HCT116 (cell line): Measurements from ENCODE around the gene UGT3A2. TPM values are rescaled to one million over a fixed set of nuclear protein-coding genes. Genes with fewer than 3 reads are reported as not detected.

ENCODE experiments used
- ATAC-seq: fragments of 200-7000 bp; cut with Tn5 transposase; 2 replicates; pipeline ENCODE4 v1.9.1; 2020; ENCODE audit warnings: mild to moderate bottlenecking, moderate library complexity
- BruUV-seq: library from RNA; stranded (reverse); fragments of 400-500 nt; replicated peaks from 2 replicates; lab custom pipeline; 2021; lab: Mats Ljungman, UMichigan
- CTCF ChIA-PET: fragments of 300-600 bp; sonication (Branson Sonifier 250); formaldehyde crosslinking; loops from one replicate; lab custom pipeline; 2021; ENCODE audit warnings: antibody characterized with exemption; lab: Charles Lee
- POLR2A ChIA-PET: fragments of 300-600, 350-600 bp; sonication (Branson Sonifier 250); formaldehyde crosslinking; loops from one replicate; lab custom pipeline; 2021; ENCODE audit warnings: antibody characterized with exemption; lab: Charles Lee
- RAD21 ChIA-PET, 2 experiments: fragments of 300-600 bp; sonication (Branson Sonifier 250); formaldehyde crosslinking; loops; one replicate each; lab custom pipeline; 2023; ENCODE audit warnings: low total read pairs in 2 of 2; ENCODE audit not compliant: uncharacterized antibody in 2 of 2, unreplicated experiment in 2 of 2, low non-redundant PET in 1 of 2; lab: Charles Lee
- DNase-seq: peaks from one replicate; pipeline ENCODE4 v3.0.0-alpha.2; 2010; ENCODE audit warnings: low read depth, low spot score
- H2AFZ ChIP-seq: fragments of 200-600 bp; shearing (Covaris generic), sonication (generic); 2 replicates; pipeline ENCODE4 v1.6.1; 2017; ENCODE audit warnings: low read depth, mixed run types, mixed read lengths, antibody characterized with exemption, low read length; ENCODE audit not compliant: poor library complexity, severe bottlenecking
- H3K27ac ChIP-seq: 2 replicates; pipeline ENCODE4 v1.5.1; 2012; ENCODE audit warnings: low read depth, low read length
- H3K27me3 ChIP-seq: fragments of 200-600 bp; sonication (generic); 2 replicates; pipeline ENCODE4 v1.6.1; 2016; ENCODE audit warnings: mixed run types, low read length, mixed read lengths; ENCODE audit not compliant: insufficient read depth
- H3K36me3 ChIP-seq, 2 experiments: fragments of 200-500 bp in 1 of 2; fragments of 200-600 bp in 1 of 2; sonication (Bioruptor generic) in 1 of 2; sonication (generic) in 1 of 2; 2 replicates each; pipeline versions ENCODE4 v1.5.1 to v1.6.1; 2014 to 2016; ENCODE audit warnings: low read length in 2 of 2, inconsistent platforms in 1 of 2, mixed read lengths in 1 of 2, mixed run types in 1 of 2; ENCODE audit not compliant: insufficient read depth in 2 of 2, control insufficient read depth in 1 of 2
- H3K4me1 ChIP-seq, 2 experiments: fragments of 200-600 bp in 1 of 2; sonication (generic) in 1 of 2; 2 replicates each; pipeline versions ENCODE4 v1.5.1 to v1.6.1; 2012 to 2017; ENCODE audit warnings: low read length in 2 of 2, inconsistent platforms in 1 of 2, mild to moderate bottlenecking in 1 of 2, mixed read lengths in 1 of 2, mixed run types in 1 of 2, moderate library complexity in 1 of 2; ENCODE audit not compliant: insufficient read depth in 2 of 2, control insufficient read depth in 1 of 2
- H3K4me2 ChIP-seq: fragments of 200-600 bp; sonication (generic); 2 replicates; pipeline ENCODE4 v1.6.1; 2017; ENCODE audit warnings: mixed run types, low read length, mixed read lengths
- H3K4me3 ChIP-seq, 2 experiments: fragments of 200-600 bp in 1 of 2; sonication (generic) in 1 of 2; replicated peaks in 1 of 2; 2 replicates each; pipeline ENCODE4 v1.5.1; 2011 to 2016; ENCODE audit warnings: low read length in 2 of 2, control low read depth in 1 of 2, low read depth in 1 of 2, mild to moderate bottlenecking in 1 of 2, mixed read lengths in 1 of 2, mixed run types in 1 of 2
- H3K79me2 ChIP-seq: fragments of 200-600 bp; sonication (generic); 2 replicates; pipeline ENCODE4 v1.6.1; 2017; ENCODE audit warnings: mild to moderate bottlenecking, mixed run types, low read length, moderate library complexity, mixed read lengths; ENCODE audit not compliant: insufficient read depth
- H3K9ac ChIP-seq: fragments of 200-600 bp; sonication (generic); 2 replicates; pipeline ENCODE4 v1.6.1; 2016; ENCODE audit warnings: low read length, mixed read lengths
- H3K9me2 ChIP-seq: fragments of 200-600 bp; sonication (generic), shearing (Covaris generic); 2 replicates; pipeline ENCODE4 v1.6.1; 2017; ENCODE audit warnings: mixed run types, mild to moderate bottlenecking, moderate library complexity; ENCODE audit not compliant: insufficient read depth
- H3K9me3 ChIP-seq, 2 experiments: fragments of 200-500 bp in 1 of 2; fragments of 200-600 bp in 1 of 2; sonication (Bioruptor generic) in 1 of 2; sonication (generic) in 1 of 2; 2 replicates each; pipeline ENCODE4 v1.6.1; 2014 to 2017; ENCODE audit warnings: low read length in 2 of 2, mixed read lengths in 2 of 2, inconsistent platforms in 1 of 2, low read depth in 1 of 2, mild to moderate bottlenecking in 1 of 2, mixed run types in 1 of 2, moderate library complexity in 1 of 2; ENCODE audit not compliant: control insufficient read depth in 1 of 2, insufficient read depth in 1 of 2
- H4K20me1 ChIP-seq: fragments of 200-600 bp; sonication (generic), shearing (Covaris generic); 2 replicates; pipeline ENCODE4 v1.6.1; 2017; ENCODE audit warnings: mixed run types, mild to moderate bottlenecking, moderate library complexity; ENCODE audit not compliant: insufficient read depth
- CBX3 ChIP-seq: IDR thresholded peaks from 2 replicates; pipeline ENCODE4 v1.6.1; 2012; ENCODE audit warnings: low read depth
- CEBPB ChIP-seq: IDR thresholded peaks from 2 replicates; pipeline ENCODE4 v1.6.1; 2012; ENCODE audit warnings: low read depth
- ELF1 ChIP-seq: IDR thresholded peaks from 2 replicates; pipeline ENCODE4 v1.6.1; 2012; ENCODE audit warnings: low read depth, borderline replicate concordance
- EZH2phosphoT487 ChIP-seq: fragments of 200-600 bp; IDR thresholded peaks from 2 replicates; pipeline ENCODE4 v1.6.1; 2018; ENCODE audit warnings: antibody characterized with exemption, borderline replicate concordance
- FOSL1 ChIP-seq: IDR thresholded peaks from 2 replicates; pipeline ENCODE4 v1.6.1; 2012; ENCODE audit warnings: low read depth
- JUND ChIP-seq: IDR thresholded peaks from 2 replicates; pipeline ENCODE4 v1.6.1; 2012
- REST ChIP-seq: IDR thresholded peaks from 2 replicates; pipeline ENCODE4 v1.6.1; 2012; ENCODE audit warnings: low read depth
- SIN3A ChIP-seq: IDR thresholded peaks from 2 replicates; pipeline ENCODE4 v1.6.1; 2012; ENCODE audit warnings: low read depth
- SP1 ChIP-seq: IDR thresholded peaks from 2 replicates; pipeline ENCODE4 v1.6.1; 2012; ENCODE audit warnings: low read depth
- SRF ChIP-seq: IDR thresholded peaks from 2 replicates; pipeline ENCODE4 v1.6.1; 2012; ENCODE audit warnings: low read depth
- TCF7L2 ChIP-seq: IDR thresholded peaks from 2 replicates; pipeline ENCODE4 v1.7.0; 2011; ENCODE audit warnings: borderline replicate concordance, inconsistent platforms; ENCODE audit not compliant: insufficient read depth, insufficient read length; ENCODE audit errors: extremely low read depth
- YY1 ChIP-seq: IDR thresholded peaks from 2 replicates; pipeline ENCODE4 v1.6.1; 2011; ENCODE audit warnings: low read length, low read depth, moderate library complexity, mild to moderate bottlenecking; ENCODE audit not compliant: insufficient replicate concordance; ENCODE audit errors: extremely low read depth
- ZFX ChIP-seq: fragments of 450-650 bp; IDR thresholded peaks from 2 replicates; pipeline ENCODE4 v1.6.1; 2017
- intact Hi-C: fragments of 100-400 bp; cut with micrococcal nuclease; formaldehyde crosslinking; loops from 2 replicates; pipeline ENCODE4 v1.10.0; 2022
- total RNA-seq: library from RNA; stranded (reverse); gene quantifications from one replicate; pipeline ENCODE4 v1.2.1, GENCODE V29; 2021; ENCODE audit not compliant: unreplicated experiment
- TF ChIP-seq, protein P1 (sequence below), 3 experiments: fragments of 200-600 bp in 1 of 3; sonication (generic) in 1 of 3; IDR thresholded peaks in 2 of 3; conservative IDR thresholded peaks in 1 of 3; 2 replicates each; pipeline ENCODE4 v1.5.1; 2012 to 2017; ENCODE audit warnings: low read depth in 2 of 3, low read length in 2 of 3, antibody characterized with exemption in 1 of 3, borderline replicate concordance in 1 of 3, control low read depth in 1 of 3, mild to moderate bottlenecking in 1 of 3, mixed read lengths in 1 of 3, mixed run types in 1 of 3, moderate library complexity in 1 of 3; ENCODE audit not compliant: insufficient read depth in 1 of 3

The UGT3A2 gene
- total RNA-seq, 1 experiment from 2014 or later: not detected

DNA sequence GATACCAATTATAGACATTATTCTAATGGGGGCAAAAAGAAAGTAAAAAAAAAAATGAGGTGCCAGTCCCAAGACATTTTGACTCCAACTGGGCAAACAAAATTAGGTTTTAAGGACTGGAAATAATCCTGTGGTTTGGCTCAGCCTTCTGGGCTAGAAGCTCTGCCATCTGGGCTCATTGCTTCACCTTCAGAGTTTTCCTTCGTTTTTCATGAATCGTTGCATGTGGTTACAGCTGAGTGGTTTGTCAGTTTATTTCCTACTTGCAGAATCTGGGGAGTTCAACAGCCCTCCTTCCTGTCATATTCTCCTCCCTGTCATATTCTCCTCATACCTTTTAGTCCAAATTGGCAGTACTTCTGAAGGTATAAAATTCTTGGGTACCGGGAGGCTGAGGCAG lies 12.0 kb downstream of the UGT3A2 start:
- H3K9me3 ChIP-seq: no peaks in the 10 kb centered on the region
- H3K27ac ChIP-seq: no peak overlapping the region
- no peak overlapping the region for H3K9ac ChIP-seq
- no peak for ATAC-seq
- H3K27me3 ChIP-seq: peaks cover 33% of the 10 kb centered on the region
- CTCF ChIA-PET: no interaction called here
- no peaks in the 10 kb centered on the region for H3K79me2 ChIP-seq
- H3K4me1 ChIP-seq: no peaks in the 10 kb centered on the region
- TF ChIP-seq CEBPB: no peak
- TF ChIP-seq JUND: no peak
- no peak for TF ChIP-seq SIN3A
- no peak for TF ChIP-seq TCF7L2
- TF ChIP-seq ZFX: no peak
- no peak for TF ChIP-seq EZH2phosphoT487
- no peak for TF ChIP-seq ELF1
- no peak for TF ChIP-seq FOSL1
- TF ChIP-seq YY1: no peak
- TF ChIP-seq, protein P1, sequence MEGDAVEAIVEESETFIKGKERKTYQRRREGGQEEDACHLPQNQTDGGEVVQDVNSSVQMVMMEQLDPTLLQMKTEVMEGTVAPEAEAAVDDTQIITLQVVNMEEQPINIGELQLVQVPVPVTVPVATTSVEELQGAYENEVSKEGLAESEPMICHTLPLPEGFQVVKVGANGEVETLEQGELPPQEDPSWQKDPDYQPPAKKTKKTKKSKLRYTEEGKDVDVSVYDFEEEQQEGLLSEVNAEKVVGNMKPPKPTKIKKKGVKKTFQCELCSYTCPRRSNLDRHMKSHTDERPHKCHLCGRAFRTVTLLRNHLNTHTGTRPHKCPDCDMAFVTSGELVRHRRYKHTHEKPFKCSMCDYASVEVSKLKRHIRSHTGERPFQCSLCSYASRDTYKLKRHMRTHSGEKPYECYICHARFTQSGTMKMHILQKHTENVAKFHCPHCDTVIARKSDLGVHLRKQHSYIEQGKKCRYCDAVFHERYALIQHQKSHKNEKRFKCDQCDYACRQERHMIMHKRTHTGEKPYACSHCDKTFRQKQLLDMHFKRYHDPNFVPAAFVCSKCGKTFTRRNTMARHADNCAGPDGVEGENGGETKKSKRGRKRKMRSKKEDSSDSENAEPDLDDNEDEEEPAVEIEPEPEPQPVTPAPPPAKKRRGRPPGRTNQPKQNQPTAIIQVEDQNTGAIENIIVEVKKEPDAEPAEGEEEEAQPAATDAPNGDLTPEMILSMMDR (IDR thresholded peaks at IDR 0.05 in 2 of 3, conservative IDR thresholded peaks at IDR 0.05 in 1 of 3; ENCODE audit: borderline replicate concordance in 1 of 3, insufficient read depth in 1 of 3, low read depth in 2 of 3, low read length in 2 of 3): no peak
- no peak for TF ChIP-seq SRF
- no peak for TF ChIP-seq CBX3
- TF ChIP-seq REST: no peak
- no peak for TF ChIP-seq SP1
- TF ChIP-seq, all 23 proteins: peak for 0
- Histone ChIP-seq H2AFZ (no peak overlapping the region), H3K36me3 (no peaks in the 10 kb centered on the region), H3K9me2 (no peaks in the 10 kb centered on the region), H3K4me3 (no peak overlapping the region), H3K4me2 (no peak overlapping the region), H4K20me1 (no peaks in the 10 kb centered on the region)
- intact Hi-C loops: no loop called here
- no peak for DNase-seq
- POLR2A ChIA-PET: no interaction called here
- RAD21 ChIA-PET: no interaction called here
- BruUV-seq: no TSS peak
